ENCODE measurements around the gene POMP. TPM values are rescaled to one million over a fixed set of nuclear protein-coding genes. Genes with fewer than 3 reads are reported as not detected.

Gene POMP
- total RNA-seq, 1 experiment from 2014 or later: 102 TPM

DNA sequence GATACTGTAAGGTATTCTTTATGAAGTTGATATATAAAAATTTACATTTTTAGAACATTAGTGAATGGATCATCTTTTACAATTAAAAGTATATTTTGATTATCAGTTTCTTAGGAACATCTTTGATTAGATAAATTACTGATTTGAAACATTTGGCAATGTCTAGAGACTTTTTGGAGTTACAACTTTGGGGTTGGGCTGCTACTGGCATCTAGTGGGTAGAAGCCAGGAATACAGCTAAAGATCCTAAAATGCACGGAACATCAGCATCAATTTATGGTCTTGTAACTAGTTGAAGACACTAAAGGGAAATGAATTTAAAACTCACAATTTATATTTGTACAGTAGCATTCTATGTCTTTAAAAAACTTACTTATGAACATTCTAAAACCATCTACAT, 19.9 kb downstream of the POMP start:
- no peak overlapping the region for H2BK120ac ChIP-seq (ENCODE audit: low read depth, low read length, poor library complexity, severe bottlenecking)
- H3K27me3 ChIP-seq (ENCODE audit: insufficient read depth, low read length): no peaks in the 10 kb centered on the region
- no peak overlapping the region for H3T11ph ChIP-seq (ENCODE audit: low read length)
- no peak overlapping the region for H2BK20ac ChIP-seq (ENCODE audit: low read depth, low read length, poor library complexity, severe bottlenecking)
- no peak overlapping the region for H2BK12ac ChIP-seq (ENCODE audit: insufficient read length, low read depth, low read length)
- H4K8ac ChIP-seq (replicated peaks; ENCODE audit: insufficient read length, low read depth, low read length): no peak overlapping the region
- H4K5ac ChIP-seq (ENCODE audit: insufficient read length, low read depth, low read length): no peak overlapping the region
- no peaks in the 10 kb centered on the region for H3K79me1 ChIP-seq (ENCODE audit: insufficient read depth, low read depth, low read length, poor library complexity, severe bottlenecking)
- H4K91ac ChIP-seq (ENCODE audit: insufficient read length, low read depth, low read length): no peak overlapping the region
- H4K20me1 ChIP-seq (ENCODE audit: control insufficient read depth, insufficient read depth, insufficient read length): no peaks in the 10 kb centered on the region
- H3K79me2 ChIP-seq (ENCODE audit: insufficient read depth, low read length): no peaks in the 10 kb centered on the region
- H3K9me3 ChIP-seq (ENCODE audit: control insufficient read depth, low read depth, low read length): no peaks in the 10 kb centered on the region
- H3K4me3 Mint-ChIP-seq: no peak overlapping the region
- no peak overlapping the region for H2AK5ac ChIP-seq (ENCODE audit: insufficient read length, low read length)
- H3K14ac ChIP-seq (ENCODE audit: insufficient read depth, low read length): no peak overlapping the region
- H3K4me1 Mint-ChIP-seq: peaks cover under 1 to 1% of the 10 kb centered on the region in 2 experiments; a peak in 2 of 4 replicates
- H3K4me2 ChIP-seq (ENCODE audit: insufficient read depth, insufficient read length, low read length): no peak overlapping the region
- no peak overlapping the region for H3K56ac ChIP-seq (ENCODE audit: insufficient read length, low read depth, low read length)
- no peak overlapping the region for H3K9ac ChIP-seq (ENCODE audit: extremely low read depth, insufficient read length, low read length)
- H2BK15ac ChIP-seq (ENCODE audit: low read depth, low read length): no peak overlapping the region
- H3K4me1 ChIP-seq (ENCODE audit: insufficient read depth, low read length): no peaks in the 10 kb centered on the region
- no peaks in the 10 kb centered on the region for H3K27me3 Mint-ChIP-seq (ENCODE audit: low read depth)
- no peaks in the 10 kb centered on the region for H3K23me2 ChIP-seq (ENCODE audit: insufficient read length, low read depth, low read length, poor library complexity, severe bottlenecking)
- H3K4ac ChIP-seq (ENCODE audit: low read depth, low read length): no peak overlapping the region
- H3K27ac ChIP-seq (ENCODE audit: insufficient read length, low read depth, low read length): no peak overlapping the region
- no CpG with 5 or more reads among the region's 1 CpG for WGBS (ENCODE audit: extremely low coverage, insufficient read length, low lambda C conversion rate)
- H3K27ac Mint-ChIP-seq: no peak overlapping the region
- no peak overlapping the region for H3K18ac ChIP-seq (ENCODE audit: insufficient read length, low read depth, low read length)
- no peak for DNase-seq
- H3K9me3 Mint-ChIP-seq: no peaks in the 10 kb centered on the region; a peak in 1 of 5 replicates
- H2BK5ac ChIP-seq (ENCODE audit: insufficient read length, low read length): no peak overlapping the region
- H2AFZ ChIP-seq (ENCODE audit: low read length): no peak overlapping the region
- H3K36me3 Mint-ChIP-seq (ENCODE audit: insufficient read depth in 1 of 3, low read depth in 3 of 3): peaks cover 17 to 48% (median 25%) of the 10 kb centered on the region in 3 experiments; a peak in 6 of 7 replicates
- no peak overlapping the region for H3K23ac ChIP-seq (ENCODE audit: insufficient read length, low read depth, low read length)
- TF ChIP-seq, protein P1, sequence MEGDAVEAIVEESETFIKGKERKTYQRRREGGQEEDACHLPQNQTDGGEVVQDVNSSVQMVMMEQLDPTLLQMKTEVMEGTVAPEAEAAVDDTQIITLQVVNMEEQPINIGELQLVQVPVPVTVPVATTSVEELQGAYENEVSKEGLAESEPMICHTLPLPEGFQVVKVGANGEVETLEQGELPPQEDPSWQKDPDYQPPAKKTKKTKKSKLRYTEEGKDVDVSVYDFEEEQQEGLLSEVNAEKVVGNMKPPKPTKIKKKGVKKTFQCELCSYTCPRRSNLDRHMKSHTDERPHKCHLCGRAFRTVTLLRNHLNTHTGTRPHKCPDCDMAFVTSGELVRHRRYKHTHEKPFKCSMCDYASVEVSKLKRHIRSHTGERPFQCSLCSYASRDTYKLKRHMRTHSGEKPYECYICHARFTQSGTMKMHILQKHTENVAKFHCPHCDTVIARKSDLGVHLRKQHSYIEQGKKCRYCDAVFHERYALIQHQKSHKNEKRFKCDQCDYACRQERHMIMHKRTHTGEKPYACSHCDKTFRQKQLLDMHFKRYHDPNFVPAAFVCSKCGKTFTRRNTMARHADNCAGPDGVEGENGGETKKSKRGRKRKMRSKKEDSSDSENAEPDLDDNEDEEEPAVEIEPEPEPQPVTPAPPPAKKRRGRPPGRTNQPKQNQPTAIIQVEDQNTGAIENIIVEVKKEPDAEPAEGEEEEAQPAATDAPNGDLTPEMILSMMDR (conservative IDR thresholded peaks at IDR 0.05): no peak; the same call in 2 of the 3 replicates

All from H9 (cell line).